ENCODE data around the gene FAM120C.

Gene FAM120C

GRCh38 chrX:54043541-54044125 lies 139.4 kb downstream of the FAM120C start:
- Mint-ChIP-seq H3K27me3 (no peaks in the 10 kb centered on the region), H3K27ac (peak overlapping the region; percentile 93 to 94), H3K9me3 (no peaks in the 10 kb centered on the region), H3K4me1 (ENCODE audit: low read depth in 2 of 2) (peaks cover 8 to 12% of the 10 kb centered on the region in 2 donors), H3K36me3 (ENCODE audit: insufficient read depth) (peaks cover 34% of the 10 kb centered on the region), H3K4me3 (peak overlapping the region; percentile 89 to 90)
- peak in 1 of 3 experiments; percentile 21 for DNase-seq
- ATAC-seq (replicated peaks), result peak; percentile 11

GRCh38 chrX:54043056-54043455 lies 140.0 kb downstream of the FAM120C start:
- Mint-ChIP-seq H3K36me3 (ENCODE audit: insufficient read depth) (peaks cover 36% of the 10 kb centered on the region), H3K9me3 (no peaks in the 10 kb centered on the region), H3K4me1 (ENCODE audit: low read depth in 2 of 2) (peaks cover 8 to 12% of the 10 kb centered on the region in 2 donors), H3K27ac (peak overlapping the region; percentile 93 to 94), H3K4me3 (peak overlapping the region; percentile 89 to 90), H3K27me3 (no peaks in the 10 kb centered on the region)
- ATAC-seq (replicated peaks), result no peak
- DNase-seq, result peak in 1 of 3 experiments; percentile 2

- Mint-ChIP-seq H3K9me3 (no peaks in the 10 kb centered on the region), H3K4me3 (peak overlapping the region; percentile 89 to 90), H3K36me3 (ENCODE audit: insufficient read depth) (peaks cover 36% of the 10 kb centered on the region), H3K27me3 (no peaks in the 10 kb centered on the region), H3K27ac (peak overlapping the region; percentile 93 to 94), H3K4me1 (ENCODE audit: low read depth in 2 of 2) (peaks cover 8 to 12% of the 10 kb centered on the region in 2 donors)
- no peak for ATAC-seq (replicated peaks)
- peak; percentile 10 to 32 (median 14) for DNase-seq
Observed at GRCh38 chrX:54042609-54043021, 140.4 kb downstream of the FAM120C start.

- Mint-ChIP-seq H3K9me3 (no peaks in the 10 kb centered on the region), H3K4me1 (ENCODE audit: low read depth in 2 of 2) (peaks cover 22 to 28% of the 10 kb centered on the region in 2 donors)
Observed at GRCh38 chrX:54030329-54030728, 152.7 kb downstream of the FAM120C start.

GRCh38 chrX:54029529-54030143 lies 153.4 kb downstream of the FAM120C start:
- Mint-ChIP-seq H3K9me3 (no peaks in the 10 kb centered on the region), H3K36me3 (ENCODE audit: insufficient read depth) (peaks cover 58% of the 10 kb centered on the region), H3K4me3 (no peak overlapping the region), H3K27me3 (no peaks in the 10 kb centered on the region), H3K27ac (peak overlapping the region; percentile 23 to 62), H3K4me1 (ENCODE audit: low read depth in 2 of 2) (peaks cover 22 to 30% of the 10 kb centered on the region in 2 donors)
- no peak for ATAC-seq (replicated peaks)
- no peak for DNase-seq

More at GRCh38 chrX:54030329-54030728, 152.7 kb downstream of the FAM120C start:
- H3K27ac Mint-ChIP-seq, result peak overlapping the region in 1 of 2 donors; percentile 62
- no peaks in the 10 kb centered on the region for H3K27me3 Mint-ChIP-seq
- no peak for ATAC-seq (replicated peaks)
- DNase-seq, result no peak
- H3K36me3 Mint-ChIP-seq (ENCODE audit: insufficient read depth), result peaks cover 63% of the 10 kb centered on the region
- no peak overlapping the region for H3K4me3 Mint-ChIP-seq

- Mint-ChIP-seq H3K4me1 (ENCODE audit: low read depth in 2 of 2) (peaks cover 11 to 24% of the 10 kb centered on the region in 2 donors), H3K4me3 (no peak overlapping the region), H3K27ac (peak overlapping the region in 1 of 2 donors; percentile 44), H3K27me3 (no peaks in the 10 kb centered on the region), H3K9me3 (no peaks in the 10 kb centered on the region), H3K36me3 (ENCODE audit: insufficient read depth) (peaks cover 60% of the 10 kb centered on the region)
- no peak for DNase-seq
- ATAC-seq (replicated peaks), result no peak
Observed at GRCh38 chrX:54024350-54024749, 158.7 kb downstream of the FAM120C start.

Measured in effector memory CD8-positive, alpha-beta T cell (primary cell).